Activated CD4-positive, alpha-beta T cell treated with anti-CD3 and anti-CD28 coated beads for 4 hours (primary cell): ENCODE results near the gene RGS12.

ENCODE experiments used
- DNase-seq, 2 donors: peaks; one replicate each; pipeline ENCODE4 v3.0.0-alpha.2; 2020

RGS12 gene

DNA sequence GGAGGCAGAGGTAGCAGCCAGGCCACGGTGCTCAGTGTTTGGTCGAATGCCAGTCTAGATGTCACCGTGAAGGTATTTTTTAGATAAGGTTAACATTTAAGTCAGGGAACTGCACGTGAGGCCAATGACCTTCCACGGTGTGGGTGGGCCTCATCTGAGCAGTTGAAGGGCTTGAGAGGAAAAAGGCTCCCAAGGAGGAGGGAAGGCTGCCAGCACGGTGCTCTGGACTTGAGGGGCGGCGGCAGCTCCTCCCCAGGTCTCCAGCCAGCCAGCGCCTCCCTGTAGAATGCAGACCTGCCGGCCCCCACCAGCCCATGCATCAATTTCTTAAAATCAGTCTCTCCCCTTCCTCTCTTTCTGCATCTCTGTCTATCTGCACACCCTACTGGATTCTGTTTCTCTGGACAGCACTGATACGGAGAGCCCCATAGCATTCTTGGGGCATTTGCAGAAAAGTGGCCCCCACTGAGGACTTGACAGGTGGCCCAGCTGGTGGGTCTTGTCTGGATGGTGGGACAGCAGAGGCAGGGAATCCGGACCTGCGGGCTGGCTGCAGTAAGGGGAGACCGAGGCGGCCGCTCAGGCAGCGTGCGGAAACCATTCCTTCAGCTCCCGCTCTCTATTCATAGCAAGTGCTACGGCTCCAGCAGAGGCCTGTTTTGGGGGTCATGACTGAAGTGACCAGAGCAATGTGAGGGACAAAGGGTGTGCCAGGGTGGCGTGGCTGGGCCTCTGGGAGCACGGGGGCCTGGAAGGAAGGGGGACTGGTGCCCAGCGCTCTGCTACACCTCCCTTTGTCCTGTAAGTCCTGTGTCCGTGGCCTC is 7.9 kb upstream of the RGS12 start:
- no peak for DNase-seq

GRCh38 chr4:3285558-3286334 is 7.1 kb upstream of the RGS12 start:
- DNase-seq, result no peak

DNA sequence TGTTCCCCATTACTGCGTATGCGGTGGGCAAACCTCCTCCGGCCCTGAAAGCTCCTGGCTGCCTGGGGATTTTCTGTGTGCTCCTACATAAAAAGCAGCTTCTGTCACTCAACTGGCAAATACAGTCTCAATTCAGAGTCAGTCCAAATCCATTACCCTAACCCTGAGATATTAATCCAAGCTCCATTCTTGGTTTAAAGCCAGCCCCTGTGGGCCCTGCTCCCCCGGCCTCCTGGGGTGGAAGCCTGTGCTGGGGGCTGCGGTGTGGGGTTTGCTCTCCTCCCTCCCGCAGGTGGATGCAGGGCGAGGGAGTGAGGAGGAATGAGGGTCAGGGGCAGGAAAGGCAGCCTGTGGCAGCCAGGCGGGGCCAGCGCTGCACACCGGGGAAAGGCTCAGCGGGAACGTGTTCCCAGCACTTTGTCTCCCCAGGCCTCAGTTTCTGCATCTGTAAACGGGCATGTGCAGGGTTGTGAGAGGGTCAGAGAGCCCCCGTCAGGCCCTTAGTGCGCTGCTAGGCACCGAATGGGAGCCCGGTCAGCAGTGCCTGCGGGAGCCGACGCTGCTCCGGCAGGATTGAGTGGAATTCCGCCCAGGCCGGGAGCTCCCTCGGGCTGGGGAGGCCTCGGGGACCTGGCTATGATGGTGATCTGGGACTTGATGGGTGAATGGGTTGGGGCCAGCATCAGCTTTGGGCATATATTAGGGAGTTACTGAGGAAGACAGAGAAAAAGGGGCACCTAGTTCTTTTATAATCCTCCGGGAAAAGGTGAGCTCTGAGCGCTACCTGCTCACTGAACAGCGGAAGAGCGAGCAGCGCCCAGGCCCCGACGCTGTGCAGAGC is 6.3 kb upstream of the RGS12 start:
- no peak for DNase-seq

DNA sequence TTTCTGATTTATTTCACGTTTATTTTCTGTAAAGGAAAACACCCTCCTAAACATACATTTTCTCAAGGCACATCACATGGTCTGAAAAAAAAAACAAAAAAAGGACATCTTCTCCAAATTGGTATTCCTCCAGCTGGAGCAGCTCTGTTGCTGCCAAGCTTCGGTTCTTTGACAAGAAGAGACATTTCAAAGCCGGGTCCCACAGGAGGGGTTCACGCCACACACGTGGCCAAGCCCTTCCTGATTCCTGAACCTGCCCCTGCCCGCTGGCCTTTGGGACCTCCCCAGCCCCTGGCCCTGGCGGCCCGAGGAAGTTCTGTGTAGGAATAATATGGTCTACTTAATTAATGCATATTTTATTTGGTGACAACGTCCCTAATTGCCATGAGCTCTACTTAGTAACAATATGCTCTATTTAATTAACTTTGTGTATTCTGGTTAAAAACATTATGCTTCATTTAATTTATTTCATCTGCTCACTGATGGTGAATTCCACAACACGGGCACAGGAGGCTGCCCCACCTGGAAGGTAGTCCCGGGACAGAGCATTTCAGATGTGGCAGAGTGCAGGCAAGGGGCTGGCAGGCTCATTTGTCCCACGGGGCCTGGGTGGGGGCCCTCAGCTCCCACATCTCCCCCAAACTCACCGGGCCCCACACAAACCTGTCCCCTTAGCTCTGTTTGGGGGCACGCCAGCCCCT is 5.4 kb upstream of the RGS12 start:
- no peak for DNase-seq

DNA sequence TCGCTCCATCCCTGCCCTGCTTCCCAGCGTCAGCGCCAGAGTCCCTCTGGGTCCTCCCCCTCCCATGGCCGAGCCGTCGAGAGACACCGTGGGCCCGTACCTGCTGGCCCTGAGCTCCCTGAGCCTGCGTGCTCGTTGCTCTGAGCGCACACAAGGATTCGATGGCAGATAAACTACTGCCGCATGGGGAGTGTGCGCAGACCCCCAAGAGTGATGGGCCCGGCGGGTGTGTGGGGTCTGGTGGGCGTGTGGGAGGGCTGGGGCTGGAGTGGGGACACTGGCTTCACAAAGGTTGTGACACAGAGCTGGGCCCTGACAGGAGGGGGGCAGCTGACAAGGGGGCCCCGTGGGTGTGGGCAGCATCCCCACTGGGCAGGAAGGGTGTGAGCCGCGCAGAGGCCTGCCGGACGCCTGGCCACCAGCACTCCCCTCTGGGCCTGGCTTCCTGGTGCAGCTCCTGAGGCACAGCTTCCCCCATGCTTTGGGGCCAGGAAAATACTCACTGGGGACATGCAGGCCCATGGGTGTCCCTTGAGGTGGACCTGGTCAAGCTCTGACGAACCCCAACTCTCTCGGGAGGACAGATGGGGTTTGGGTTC is 4.8 kb upstream of the RGS12 start:
- DNase-seq, result no peak

DNA sequence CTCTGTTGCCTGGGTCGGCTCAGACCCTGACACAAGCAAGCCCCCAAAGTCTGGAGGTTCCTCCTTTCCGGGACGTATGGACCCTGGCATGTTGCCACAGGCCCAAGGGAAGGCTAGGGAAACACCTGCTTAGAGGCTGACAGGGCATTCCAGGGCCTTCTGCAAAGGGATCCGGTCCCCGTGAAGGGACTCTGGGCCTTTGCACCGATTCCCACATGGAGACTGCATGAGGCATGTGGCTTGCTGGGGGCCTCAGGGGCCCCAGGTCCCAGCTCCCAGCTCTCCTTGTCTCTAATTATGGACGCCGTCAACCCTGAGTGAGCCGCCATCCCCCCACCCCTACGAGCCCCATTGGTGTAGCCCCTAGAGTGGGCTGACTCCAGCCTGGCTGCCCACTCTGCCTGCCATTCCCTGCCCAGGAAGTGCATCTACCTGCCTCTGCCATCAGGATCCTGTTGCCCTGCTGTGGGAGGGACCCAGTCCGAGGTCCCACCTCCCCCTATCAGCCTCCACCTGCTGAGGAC is 4.2 kb upstream of the RGS12 start:
- no peak for DNase-seq

GRCh38 chr4:3290476-3290875 is 2.3 kb upstream of the RGS12 start:
- DNase-seq, result no peak

GRCh38 chr4:3290889-3291321 is 1.9 kb upstream of the RGS12 start:
- no peak for DNase-seq

DNA sequence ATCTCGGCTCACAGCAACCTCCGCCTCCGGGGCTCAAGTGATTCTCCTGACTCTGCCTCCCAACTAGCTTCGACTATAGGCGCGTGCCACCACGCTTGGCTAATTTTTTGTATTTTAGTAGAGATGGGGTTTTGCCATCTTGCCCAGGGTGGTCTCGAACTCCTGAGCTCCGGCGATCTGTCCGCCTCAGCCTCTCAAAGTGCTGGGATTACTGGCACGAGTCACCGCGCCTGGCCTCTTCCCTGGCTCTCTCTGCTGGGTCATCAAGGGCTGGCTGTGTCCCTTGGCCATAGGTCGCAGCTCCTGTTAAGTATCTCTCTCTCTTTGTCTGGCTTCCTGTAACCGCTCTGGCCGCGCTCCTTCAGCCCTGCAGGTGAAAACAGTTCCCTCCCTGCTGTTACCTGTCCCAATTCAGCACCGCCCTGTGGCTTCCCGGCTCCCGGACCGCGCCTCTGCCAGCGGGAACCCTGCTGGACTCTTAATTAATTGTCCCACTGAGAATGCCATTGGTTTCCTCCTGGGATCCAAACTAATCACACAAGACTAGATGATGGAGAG is 1.3 kb upstream of the RGS12 start:
- no peak for DNase-seq

DNA sequence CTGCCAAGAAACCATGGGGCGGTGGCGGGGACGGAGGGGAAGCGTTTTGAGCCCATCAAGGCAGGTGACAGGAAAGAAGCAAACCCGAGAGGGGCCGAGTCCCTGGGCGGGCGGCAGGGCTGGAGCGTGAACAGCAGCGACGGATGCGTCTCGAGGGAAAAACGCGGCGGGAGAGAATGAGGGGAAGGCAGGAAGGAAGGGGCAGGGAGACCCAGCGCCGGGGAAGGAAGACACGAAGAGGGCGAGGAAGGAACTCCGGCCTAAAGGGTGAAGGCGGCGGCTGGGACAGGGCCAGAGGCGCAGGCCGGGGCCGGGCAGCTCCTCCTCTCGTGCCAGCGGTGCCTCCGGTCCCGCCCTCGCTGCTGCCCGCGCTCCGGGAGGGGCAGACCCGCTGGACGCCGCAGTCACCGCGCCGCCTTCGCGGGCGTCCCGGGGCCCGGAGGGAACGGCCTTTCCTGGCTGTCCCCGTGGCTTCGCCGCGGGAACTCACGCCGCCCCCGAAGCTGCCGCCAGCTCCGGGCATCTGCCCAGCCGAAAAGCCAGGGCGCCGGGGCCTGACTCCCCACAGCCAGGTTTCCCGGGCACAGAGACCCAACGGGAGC is 751 bp upstream of the RGS12 start:
- DNase-seq, result no peak

GRCh38 chr4:3293401-3294391 is 875 bp downstream of the RGS12 start:
- DNase-seq, result no peak

GRCh38 chr4:3294401-3295241 is 1.8 kb downstream of the RGS12 start:
- no peak for DNase-seq

DNA sequence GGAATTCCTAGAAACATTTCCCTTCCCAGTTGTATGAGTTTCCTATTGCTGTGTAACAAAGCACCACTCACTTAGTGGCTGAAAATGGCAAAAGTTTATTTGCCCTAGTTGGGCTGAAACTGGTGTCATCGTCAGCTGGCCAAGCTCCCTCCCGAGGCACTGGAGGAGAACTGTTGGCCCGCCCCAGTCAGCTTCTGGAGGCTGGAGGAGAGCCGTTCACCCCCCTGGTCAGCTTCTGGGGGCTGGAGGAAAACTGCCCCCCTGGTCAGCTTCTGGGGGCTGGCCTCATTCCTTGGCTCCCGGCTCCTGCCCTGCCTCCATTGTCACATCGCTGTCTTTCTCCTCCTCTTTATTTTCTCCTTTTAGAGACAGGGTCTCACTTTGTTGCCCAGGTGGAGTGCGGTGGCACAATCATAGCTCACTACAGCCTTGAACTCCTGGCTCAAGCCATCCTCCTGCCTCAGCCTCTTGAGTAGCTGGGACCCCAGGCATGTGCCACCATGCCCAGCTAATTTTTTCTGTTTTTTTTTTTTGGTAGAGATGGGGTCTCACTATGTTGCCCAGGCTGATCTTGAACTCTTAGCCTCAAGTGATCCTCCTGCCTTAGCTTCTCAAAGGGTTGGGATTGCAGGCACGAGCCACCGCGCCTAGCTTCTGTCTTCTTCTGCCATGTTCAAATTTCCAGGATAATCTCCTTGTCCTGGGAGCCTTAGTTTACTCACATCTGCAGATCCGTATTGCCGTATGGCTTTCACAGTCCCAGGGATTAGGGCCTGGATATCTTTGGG is 3.2 kb downstream of the RGS12 start:
- DNase-seq, result no peak

DNA sequence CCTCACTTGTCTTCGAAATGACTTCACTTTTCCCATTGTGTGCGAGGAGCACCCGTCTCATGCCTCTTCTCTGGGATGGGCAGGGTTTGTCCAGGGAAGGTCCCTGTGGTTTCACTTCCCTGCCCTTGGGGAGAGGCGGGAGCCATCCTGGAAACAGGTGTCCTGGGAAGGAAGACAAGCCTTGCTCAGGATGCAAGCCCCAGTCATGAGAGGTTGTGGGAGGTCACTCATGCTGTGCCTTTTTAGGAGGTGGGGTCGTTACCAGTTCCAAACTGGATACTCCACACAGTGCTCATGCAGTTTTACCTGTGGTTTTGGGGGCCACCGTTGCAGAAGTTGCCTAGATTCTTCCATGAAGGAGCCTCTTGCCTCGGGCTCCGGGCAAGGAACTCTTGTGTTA is 3.8 kb downstream of the RGS12 start:
- no peak for DNase-seq

- no peak for DNase-seq
These were observed 4.4 kb downstream of the RGS12 start for GRCh38 chr4:3297066-3297859.

GRCh38 chr4:3299122-3299975 is 6.5 kb downstream of the RGS12 start:
- no peak for DNase-seq
